ENCODE measurements around the gene SUGCT. TPM values are rescaled to one million over a fixed set of nuclear protein-coding genes. Genes with fewer than 3 reads are reported as not detected.

Gene SUGCT
- total RNA-seq, 1 experiment from 2014 or later: 5.4 TPM

DNA sequence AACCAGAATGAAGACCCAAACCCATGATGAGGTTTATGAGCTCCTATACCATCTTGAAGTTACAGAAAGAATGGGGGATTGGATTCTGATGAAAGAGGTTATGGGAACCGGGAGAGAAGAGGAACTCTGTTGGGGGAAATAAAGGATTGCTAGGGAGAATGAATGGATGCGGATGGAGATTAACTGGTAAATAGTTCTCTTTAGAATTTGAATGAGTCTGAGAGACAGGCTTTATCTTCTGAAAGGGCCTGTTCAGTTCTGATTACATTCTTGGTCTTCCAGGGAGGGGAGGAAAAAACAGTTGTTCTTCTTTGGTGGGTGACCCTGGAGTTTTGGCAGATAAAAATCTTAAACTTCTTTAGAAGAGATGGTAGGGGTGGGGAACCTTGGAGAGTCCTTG lies 13.9 kb downstream of the SUGCT start:
- DNase-seq: no peak
- Mint-ChIP-seq H3K36me3 (ENCODE audit: insufficient read depth in 1 of 3, low read depth in 3 of 3) (peaks cover 21 to 27% (median 22%) of the 10 kb centered on the region in 3 experiments), H3K27ac (peak overlapping the region; percentile 16 to 90 (median 37)), H3K9me3 (peaks cover 22 to 24% of the 10 kb centered on the region in 2 experiments), H3K4me3 (peak overlapping the region in 1 of 2 experiments; percentile 3; a peak in 2 of 5 replicates), H3K27me3 (ENCODE audit: low read depth) (no peaks in the 10 kb centered on the region; the same call in 1 of the 2 replicates), H3K4me1 (peaks cover 16 to 17% of the 10 kb centered on the region in 2 experiments)
- H3T11ph ChIP-seq (ENCODE audit: low read length): no peak overlapping the region
- H2BK15ac ChIP-seq (ENCODE audit: low read depth, low read length): no peak overlapping the region
- no peak overlapping the region for H2BK12ac ChIP-seq (ENCODE audit: insufficient read length, low read depth, low read length)
- no peak overlapping the region for H3K18ac ChIP-seq (ENCODE audit: insufficient read length, low read depth, low read length)
- H3K4me2 ChIP-seq (ENCODE audit: insufficient read depth, insufficient read length, low read length): peak overlapping the region; percentile 8
- TF ChIP-seq, protein P1, sequence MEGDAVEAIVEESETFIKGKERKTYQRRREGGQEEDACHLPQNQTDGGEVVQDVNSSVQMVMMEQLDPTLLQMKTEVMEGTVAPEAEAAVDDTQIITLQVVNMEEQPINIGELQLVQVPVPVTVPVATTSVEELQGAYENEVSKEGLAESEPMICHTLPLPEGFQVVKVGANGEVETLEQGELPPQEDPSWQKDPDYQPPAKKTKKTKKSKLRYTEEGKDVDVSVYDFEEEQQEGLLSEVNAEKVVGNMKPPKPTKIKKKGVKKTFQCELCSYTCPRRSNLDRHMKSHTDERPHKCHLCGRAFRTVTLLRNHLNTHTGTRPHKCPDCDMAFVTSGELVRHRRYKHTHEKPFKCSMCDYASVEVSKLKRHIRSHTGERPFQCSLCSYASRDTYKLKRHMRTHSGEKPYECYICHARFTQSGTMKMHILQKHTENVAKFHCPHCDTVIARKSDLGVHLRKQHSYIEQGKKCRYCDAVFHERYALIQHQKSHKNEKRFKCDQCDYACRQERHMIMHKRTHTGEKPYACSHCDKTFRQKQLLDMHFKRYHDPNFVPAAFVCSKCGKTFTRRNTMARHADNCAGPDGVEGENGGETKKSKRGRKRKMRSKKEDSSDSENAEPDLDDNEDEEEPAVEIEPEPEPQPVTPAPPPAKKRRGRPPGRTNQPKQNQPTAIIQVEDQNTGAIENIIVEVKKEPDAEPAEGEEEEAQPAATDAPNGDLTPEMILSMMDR (conservative IDR thresholded peaks at IDR 0.05): no peak
- H3K27me3 ChIP-seq (ENCODE audit: insufficient read depth, low read length): no peaks in the 10 kb centered on the region
- no peaks in the 10 kb centered on the region for H3K79me2 ChIP-seq (ENCODE audit: insufficient read depth, low read length)
- H3K4me1 ChIP-seq (ENCODE audit: insufficient read depth, low read length): peaks cover 3% of the 10 kb centered on the region; the same call in 1 of the 2 replicates
- H3K27ac ChIP-seq (ENCODE audit: insufficient read length, low read depth, low read length): no peak overlapping the region
- H4K20me1 ChIP-seq (ENCODE audit: control insufficient read depth, insufficient read depth, insufficient read length): no peaks in the 10 kb centered on the region
- no peak overlapping the region for H2BK5ac ChIP-seq (ENCODE audit: insufficient read length, low read length)
- H3K56ac ChIP-seq (ENCODE audit: insufficient read length, low read depth, low read length): no peak overlapping the region
- H4K91ac ChIP-seq (ENCODE audit: insufficient read length, low read depth, low read length): no peak overlapping the region
- H3K23ac ChIP-seq (ENCODE audit: insufficient read length, low read depth, low read length): no peak overlapping the region
- WGBS (ENCODE audit: extremely low coverage, insufficient read length, low lambda C conversion rate): no CpG with 5 or more reads among the region's 2 CpGs
- no peak overlapping the region for H2BK20ac ChIP-seq (ENCODE audit: low read depth, low read length, poor library complexity, severe bottlenecking)
- no peak overlapping the region for H2AFZ ChIP-seq (ENCODE audit: low read length)
- no peak overlapping the region for H3K9ac ChIP-seq (ENCODE audit: extremely low read depth, insufficient read length, low read length)
- no peak overlapping the region for H2BK120ac ChIP-seq (ENCODE audit: low read depth, low read length, poor library complexity, severe bottlenecking)
- no peaks in the 10 kb centered on the region for H3K9me3 ChIP-seq (ENCODE audit: control insufficient read depth, low read depth, low read length)
- H3K14ac ChIP-seq (ENCODE audit: insufficient read depth, low read length): no peak overlapping the region
- H3K79me1 ChIP-seq (ENCODE audit: insufficient read depth, low read depth, low read length, poor library complexity, severe bottlenecking): no peaks in the 10 kb centered on the region
- H2AK5ac ChIP-seq (ENCODE audit: insufficient read length, low read length): no peak overlapping the region
- no peaks in the 10 kb centered on the region for H3K23me2 ChIP-seq (ENCODE audit: insufficient read length, low read depth, low read length, poor library complexity, severe bottlenecking)
- H4K5ac ChIP-seq (ENCODE audit: insufficient read length, low read depth, low read length): no peak overlapping the region
- H4K8ac ChIP-seq (replicated peaks; ENCODE audit: insufficient read length, low read depth, low read length): no peak overlapping the region
- H3K4ac ChIP-seq (ENCODE audit: low read depth, low read length): no peak overlapping the region
